ENCODE measurements around the gene KIDINS220. TPM values are rescaled to one million over a fixed set of nuclear protein-coding genes. Genes with fewer than 3 reads are reported as not detected.

The KIDINS220 gene
- total RNA-seq, 1 donor from 2014 or later, result 69.6 TPM

DNA sequence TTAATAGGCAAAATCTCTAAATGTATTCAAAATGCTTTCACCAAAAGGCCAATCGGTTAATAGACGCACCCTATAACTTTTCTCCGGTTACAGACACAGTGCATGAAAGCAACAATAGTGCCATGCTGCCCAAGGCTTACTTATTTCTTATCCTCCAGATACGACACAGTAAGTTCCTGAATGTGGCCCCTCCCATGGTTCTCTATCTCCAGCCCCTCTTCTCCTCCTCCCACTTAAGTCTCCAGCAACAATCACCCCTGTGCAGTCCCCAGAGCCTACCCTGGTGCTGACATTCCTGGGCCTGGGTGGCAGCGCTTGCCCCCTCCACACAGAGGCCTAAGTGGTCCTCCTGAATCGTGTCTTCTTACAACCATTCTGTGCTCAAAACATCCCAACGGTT is 3.6 kb downstream of the KIDINS220 start:
- no peaks in the 10 kb centered on the region for H3K27me3 ChIP-seq
- DNase-seq, result no peak
- no peaks in the 10 kb centered on the region for H3K36me3 ChIP-seq
- H3K9me3 ChIP-seq, result no peaks in the 10 kb centered on the region
- no peak for ATAC-seq
- no peak for TF ChIP-seq CTCF (IDR thresholded peaks at IDR 0.05)
- intact Hi-C loops (cut with DNase I), result no loop called here
- peaks cover 25% of the 10 kb centered on the region for H3K4me1 ChIP-seq
- H3K27ac ChIP-seq, result no peak overlapping the region
- H3K4me3 ChIP-seq, result no peak overlapping the region

- no peak for TF ChIP-seq CTCF (IDR thresholded peaks at IDR 0.05)
- Histone ChIP-seq H3K4me1 (peaks cover 20% of the 10 kb centered on the region), H3K36me3 (peaks cover 3% of the 10 kb centered on the region), H3K4me3 (no peak overlapping the region), H3K27me3 (no peaks in the 10 kb centered on the region), H3K9me3 (no peaks in the 10 kb centered on the region), H3K27ac (no peak overlapping the region)
- intact Hi-C loops (cut with DNase I), result no loop called here
- ATAC-seq (no peak), DNase-seq (no peak)
Observed at GRCh38 chr2:8831516-8831915, 5.9 kb downstream of the KIDINS220 start.

DNA sequence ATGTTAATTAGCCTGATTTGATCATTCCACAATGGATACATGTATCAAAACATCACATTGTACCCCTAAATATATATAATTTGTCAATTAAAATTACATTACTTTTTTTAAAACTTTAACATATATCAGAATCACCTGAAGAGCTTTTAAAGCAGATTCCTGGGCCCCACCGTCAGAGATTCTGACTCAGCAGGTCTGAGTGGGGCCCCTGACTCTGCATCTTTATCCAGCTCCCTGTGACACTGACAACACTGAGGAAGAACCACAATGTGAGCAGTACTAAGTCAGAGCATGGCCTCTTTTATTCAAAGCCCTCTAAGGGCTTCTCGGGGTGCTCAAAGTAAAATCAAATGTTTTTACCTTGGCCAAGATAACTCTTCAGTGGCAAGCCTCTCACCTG is 9.7 kb downstream of the KIDINS220 start:
- no peak for TF ChIP-seq CTCF (IDR thresholded peaks at IDR 0.05)

GRCh38 chr2:8822218-8822617 is 15.2 kb downstream of the KIDINS220 start:
- intact Hi-C loops (cut with DNase I), result no loop called here
- H3K27ac ChIP-seq, result peak overlapping the region; percentile 81
- no peak for DNase-seq
- H3K4me3 ChIP-seq, result no peak overlapping the region
- no peaks in the 10 kb centered on the region for H3K27me3 ChIP-seq
- TF ChIP-seq CTCF (IDR thresholded peaks at IDR 0.05), result no peak
- peak; percentile 90 for ATAC-seq
- peaks cover 19% of the 10 kb centered on the region for H3K4me1 ChIP-seq
- no peaks in the 10 kb centered on the region for H3K9me3 ChIP-seq
- H3K36me3 ChIP-seq, result peaks cover 60% of the 10 kb centered on the region

More for the DNA sequence above, 9.7 kb downstream of the KIDINS220 start:
- no peak for DNase-seq
- Histone ChIP-seq H3K4me1 (no peaks in the 10 kb centered on the region), H3K27ac (no peak overlapping the region), H3K4me3 (no peak overlapping the region), H3K36me3 (peaks cover 25% of the 10 kb centered on the region), H3K9me3 (no peaks in the 10 kb centered on the region), H3K27me3 (no peaks in the 10 kb centered on the region)
- intact Hi-C loops (cut with DNase I), result no loop called here
- no peak for ATAC-seq

- no peak overlapping the region for H3K4me3 ChIP-seq
Observed at GRCh38 chr2:8821276-8822217, 15.9 kb downstream of the KIDINS220 start.

More at GRCh38 chr2:8821276-8822217, 15.9 kb downstream of the KIDINS220 start:
- no peak for TF ChIP-seq CTCF (IDR thresholded peaks at IDR 0.05)
- peak overlapping the region; percentile 81 for H3K27ac ChIP-seq
- DNase-seq (no peak), ATAC-seq (peak; percentile 94)
- no peaks in the 10 kb centered on the region for H3K9me3 ChIP-seq
- peaks cover 64% of the 10 kb centered on the region for H3K36me3 ChIP-seq
- H3K27me3 ChIP-seq, result no peaks in the 10 kb centered on the region
- H3K4me1 ChIP-seq, result peaks cover 19% of the 10 kb centered on the region
- intact Hi-C loops (cut with DNase I), result no loop called here
